Neutrophil (primary cell): ENCODE measurements around the gene PIGQ.

ENCODE experiments used
- H3K27ac ChIP-seq: fragments of 200-600 bp; sonication (generic); 2 replicates; pipeline ENCODE4 v1.5.1; 2016; ENCODE audit warnings: mild to moderate bottlenecking, moderate library complexity
- H3K27me3 ChIP-seq: fragments of 200-600 bp; sonication (generic); 2 replicates; pipeline ENCODE4 v1.6.0; 2016; ENCODE audit warnings: mild to moderate bottlenecking
- H3K36me3 ChIP-seq: fragments of 200-600 bp; sonication (generic); 2 replicates; pipeline ENCODE4 v1.5.1; 2017
- H3K4me1 ChIP-seq, 2 experiments: fragments of 200-600 bp in 1 of 2; sonication (generic) in 1 of 2; 1 replicate in 1 of 2; 2 replicates in 1 of 2; pipeline versions ENCODE4 v1.5.1 to v1.6.1; 2013 to 2016; ENCODE audit warnings: low read depth in 1 of 2, low read length in 1 of 2, mild to moderate bottlenecking in 1 of 2, moderate library complexity in 1 of 2; ENCODE audit not compliant: control insufficient read depth in 1 of 2, insufficient read depth in 1 of 2
- H3K4me3 ChIP-seq, 2 experiments: fragments of 200-600 bp in 1 of 2; sonication (generic) in 1 of 2; 1 replicate in 1 of 2; 2 replicates in 1 of 2; pipeline ENCODE4 v1.5.1; 2013 to 2016; ENCODE audit warnings: low read depth in 1 of 2, low read length in 1 of 2, mild to moderate bottlenecking in 1 of 2, moderate library complexity in 1 of 2
- H3K9me3 ChIP-seq: fragments of 200-600 bp; sonication (generic); 2 replicates; pipeline ENCODE4 v1.5.1; 2016
- TF ChIP-seq, protein P1 (sequence below): fragments of 200-600 bp; sonication (generic); IDR thresholded peaks from 2 replicates; pipeline ENCODE4 v1.5.1; 2016; ENCODE audit warnings: antibody characterized with exemption

The PIGQ gene

GRCh38 chr16:586645-587590, 17.1 kb downstream of the PIGQ start:
- TF ChIP-seq, protein P1, sequence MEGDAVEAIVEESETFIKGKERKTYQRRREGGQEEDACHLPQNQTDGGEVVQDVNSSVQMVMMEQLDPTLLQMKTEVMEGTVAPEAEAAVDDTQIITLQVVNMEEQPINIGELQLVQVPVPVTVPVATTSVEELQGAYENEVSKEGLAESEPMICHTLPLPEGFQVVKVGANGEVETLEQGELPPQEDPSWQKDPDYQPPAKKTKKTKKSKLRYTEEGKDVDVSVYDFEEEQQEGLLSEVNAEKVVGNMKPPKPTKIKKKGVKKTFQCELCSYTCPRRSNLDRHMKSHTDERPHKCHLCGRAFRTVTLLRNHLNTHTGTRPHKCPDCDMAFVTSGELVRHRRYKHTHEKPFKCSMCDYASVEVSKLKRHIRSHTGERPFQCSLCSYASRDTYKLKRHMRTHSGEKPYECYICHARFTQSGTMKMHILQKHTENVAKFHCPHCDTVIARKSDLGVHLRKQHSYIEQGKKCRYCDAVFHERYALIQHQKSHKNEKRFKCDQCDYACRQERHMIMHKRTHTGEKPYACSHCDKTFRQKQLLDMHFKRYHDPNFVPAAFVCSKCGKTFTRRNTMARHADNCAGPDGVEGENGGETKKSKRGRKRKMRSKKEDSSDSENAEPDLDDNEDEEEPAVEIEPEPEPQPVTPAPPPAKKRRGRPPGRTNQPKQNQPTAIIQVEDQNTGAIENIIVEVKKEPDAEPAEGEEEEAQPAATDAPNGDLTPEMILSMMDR: no peak
- no peak overlapping the region for H3K27ac ChIP-seq
- no peak overlapping the region for H3K4me3 ChIP-seq
- H3K4me1 ChIP-seq: peaks cover 30 to 33% of the 10 kb centered on the region in 2 experiments
- no peaks in the 10 kb centered on the region for H3K9me3 ChIP-seq
- H3K27me3 ChIP-seq: peaks cover 12% of the 10 kb centered on the region
- peaks cover 10% of the 10 kb centered on the region for H3K36me3 ChIP-seq

DNA sequence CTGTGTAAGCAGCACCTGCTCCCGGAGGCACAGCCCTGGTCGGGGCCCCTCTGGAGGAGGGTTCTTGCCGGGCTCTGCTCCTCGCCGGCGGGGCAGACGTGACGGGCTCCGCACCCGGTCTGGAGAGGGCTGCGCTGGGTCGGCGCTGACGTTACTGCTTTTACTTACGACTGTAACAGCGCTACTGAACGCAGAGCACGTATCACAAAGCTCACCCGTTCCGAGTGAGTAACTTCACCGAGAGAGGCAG, 18.8 kb downstream of the PIGQ start:
- no peaks in the 10 kb centered on the region for H3K9me3 ChIP-seq
- H3K4me1 ChIP-seq: peaks cover 47 to 49% of the 10 kb centered on the region in 2 experiments
- peaks cover 12% of the 10 kb centered on the region for H3K27me3 ChIP-seq
- TF ChIP-seq, protein P1: no peak
- peak overlapping the region; percentile 96 for H3K27ac ChIP-seq
- peak overlapping the region; percentile 79 to 99 for H3K4me3 ChIP-seq
- peaks cover under 1% of the 10 kb centered on the region for H3K36me3 ChIP-seq

GRCh38 chr16:588889-589657, 19.3 kb downstream of the PIGQ start:
- Histone ChIP-seq H3K36me3 (no peaks in the 10 kb centered on the region), H3K9me3 (no peaks in the 10 kb centered on the region), H3K4me1 (peaks cover 52 to 54% of the 10 kb centered on the region in 2 experiments), H3K27ac (peak overlapping the region; percentile 96), H3K4me3 (peak overlapping the region; percentile 79 to 99), H3K27me3 (peaks cover 12% of the 10 kb centered on the region)
- TF ChIP-seq, protein P1: peak; percentile 32

- TF ChIP-seq, protein P1: no peak
- Histone ChIP-seq H3K9me3 (no peaks in the 10 kb centered on the region), H3K27me3 (peaks cover 12% of the 10 kb centered on the region), H3K36me3 (no peaks in the 10 kb centered on the region), H3K4me3 (peak within 1 kb of the TSS; percentile 79 to 99), H3K27ac (peak within 1 kb of the TSS; percentile 96), H3K4me1 (peaks cover 58 to 61% of the 10 kb centered on the region in 2 experiments)
Observed at GRCh38 chr16:589658-590187, 20.0 kb downstream of the PIGQ start, which contains the start of gene RAB40C. TSS of gene RAB40C (plus strand) at chr16:590066. CDS start at chr16:590292, 226 bp downstream.

- TF ChIP-seq, protein P1: no peak
- peak overlapping the region; percentile 96 for H3K27ac ChIP-seq
- H3K9me3 ChIP-seq: no peaks in the 10 kb centered on the region
- H3K36me3 ChIP-seq: no peaks in the 10 kb centered on the region
- H3K4me1 ChIP-seq: peaks cover 63 to 66% of the 10 kb centered on the region in 2 experiments
- peaks cover 10% of the 10 kb centered on the region for H3K27me3 ChIP-seq
- peak overlapping the region; percentile 72 to 73 for H3K4me3 ChIP-seq
Observed at GRCh38 chr16:590188-590814, 20.5 kb downstream of the PIGQ start.
